Adipose tissue (tissue), 3 donors: ENCODE data around the gene CHN2. TPM values are rescaled to one million over a fixed set of nuclear protein-coding genes. Genes with fewer than 3 reads are reported as not detected.

Source experiments
- H3K27ac ChIP-seq: one replicate; pipeline ENCODE4 v1.5.1; 2013; ENCODE audit warnings: low read depth, low read length
- WGBS, 3 donors: extraction: QIAGEN DNeasy Blood & Tissue Kit; methylation state at CpG; one replicate each; pipeline ENCODE4 v1.1.7; 2013; 5-methylcytosine and 5-hydroxymethylcytosine counted together
- polyA plus RNA-seq, 3 donors: library from polyadenylated mRNA; stranded (reverse); fragments of 200-250 nt; gene quantifications; one replicate each; pipeline ENCODE4 v1.2.3, GENCODE V29; 2013
- donor health status: healthy with polysubstance abuse.
- donor health status: Bipolar disorder and iron deficiency.
- donor health status: healthy.

CHN2 gene
- polyA plus RNA-seq, 3 donors = 1.7 to 8.9 (median 7.8) TPM

DNA sequence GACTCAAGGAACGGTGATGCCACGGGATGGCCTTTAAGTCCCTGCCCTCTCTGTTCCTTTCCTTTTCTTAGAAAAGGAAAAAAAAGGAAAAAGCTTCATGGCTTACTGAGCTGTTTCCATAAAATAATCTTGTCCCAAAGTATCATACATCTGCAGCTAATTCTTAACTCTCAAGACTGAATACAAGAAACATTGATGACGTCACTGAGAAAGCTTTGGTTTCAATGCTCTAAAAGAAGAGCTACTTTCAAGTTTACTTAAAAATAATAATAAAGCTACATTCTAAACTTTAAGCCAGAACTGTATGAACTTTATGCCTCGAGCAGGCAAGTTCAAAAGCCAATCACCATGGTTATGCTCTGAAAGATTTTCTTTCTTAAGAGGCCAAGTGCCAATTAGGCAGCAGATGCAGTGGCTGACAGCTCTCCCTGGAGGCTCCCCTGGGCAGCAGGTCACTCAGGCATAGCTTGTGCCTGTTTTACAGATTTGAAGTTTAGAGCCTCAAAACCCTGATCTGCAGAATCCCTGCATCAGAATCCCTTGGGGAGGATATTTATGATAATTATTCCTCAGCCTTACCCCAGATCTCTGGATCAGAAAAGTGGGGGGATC is 165.0 kb downstream of the CHN2 start:
- 79 to 82% (median 82%) methylated on average over 4 of the region's 4 CpGs for WGBS, 3 donors
- no peak overlapping the region for H3K27ac ChIP-seq

DNA sequence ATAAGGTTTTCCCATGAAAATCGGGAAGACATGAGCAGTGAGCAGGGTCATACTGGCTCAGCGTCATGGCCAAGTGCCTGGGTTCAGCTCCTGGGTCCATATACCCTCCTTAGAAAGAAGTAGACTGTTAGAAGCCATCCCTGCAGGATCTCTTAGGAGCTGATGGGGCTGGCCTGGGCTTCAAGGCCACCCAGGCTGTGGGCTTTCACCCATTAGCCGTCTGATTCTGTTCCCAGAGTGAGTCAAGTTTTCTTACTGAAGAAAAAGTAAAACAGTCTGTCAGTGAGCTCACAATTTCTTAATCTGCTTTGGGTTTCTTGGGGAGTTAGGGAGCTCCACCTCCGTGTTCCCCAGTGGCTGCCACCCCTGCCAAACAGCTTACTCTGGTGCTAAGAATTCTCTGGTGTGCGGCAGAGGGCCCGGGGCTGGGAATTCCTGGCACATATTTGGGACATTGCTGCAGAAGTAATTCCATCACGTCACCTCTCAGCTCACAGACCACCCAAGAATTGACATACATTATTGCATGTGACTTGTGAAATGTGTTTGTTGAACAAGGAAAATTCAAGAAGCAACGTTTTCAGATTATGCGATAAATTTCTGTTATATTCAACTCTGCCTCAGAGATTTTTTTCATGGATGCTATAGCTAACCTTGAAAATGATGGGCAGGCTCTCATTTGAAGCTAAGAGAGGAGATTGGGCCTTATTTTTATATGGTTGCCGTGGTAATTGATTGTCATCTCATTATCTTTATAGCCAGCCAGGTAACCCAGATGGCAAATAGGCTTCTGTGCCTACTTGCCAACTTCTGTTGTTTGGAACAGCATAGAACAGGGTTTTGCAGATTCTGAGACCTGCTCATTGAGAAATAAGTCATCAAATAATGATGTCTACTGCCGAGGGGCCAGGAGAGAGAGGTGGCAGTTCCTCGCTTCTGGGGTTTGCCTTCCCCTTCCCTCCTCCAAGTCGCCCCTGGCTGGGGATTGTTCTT is 166.4 kb downstream of the CHN2 start:
- H3K27ac ChIP-seq = no peak overlapping the region
- WGBS, 3 donors = 77 to 80% (median 80%) methylated on average over 13 of the region's 13 CpGs

DNA sequence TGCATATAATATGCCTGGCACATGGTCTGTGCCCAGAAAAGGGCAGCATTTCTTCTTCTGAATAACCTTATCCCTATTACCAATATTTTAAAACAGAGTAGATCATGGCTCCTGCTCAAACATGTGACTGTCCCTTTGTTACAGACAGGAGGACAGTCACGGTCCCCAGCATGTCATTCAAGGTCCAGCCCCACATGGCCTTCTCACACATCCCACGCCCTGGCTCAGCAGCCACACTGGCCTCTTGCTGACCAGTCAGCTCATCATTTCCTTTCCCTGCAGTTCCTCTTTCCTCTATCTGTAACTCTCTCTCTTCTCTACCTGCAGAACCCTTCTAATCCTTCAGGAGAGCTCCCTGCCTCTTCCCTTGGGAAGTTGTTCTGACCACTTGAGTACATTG is 167.8 kb downstream of the CHN2 start:
- 86 to 96% (median 89%) methylated on average over 2 of the region's 2 CpGs for WGBS, 3 donors
- H3K27ac ChIP-seq = no peak overlapping the region

DNA sequence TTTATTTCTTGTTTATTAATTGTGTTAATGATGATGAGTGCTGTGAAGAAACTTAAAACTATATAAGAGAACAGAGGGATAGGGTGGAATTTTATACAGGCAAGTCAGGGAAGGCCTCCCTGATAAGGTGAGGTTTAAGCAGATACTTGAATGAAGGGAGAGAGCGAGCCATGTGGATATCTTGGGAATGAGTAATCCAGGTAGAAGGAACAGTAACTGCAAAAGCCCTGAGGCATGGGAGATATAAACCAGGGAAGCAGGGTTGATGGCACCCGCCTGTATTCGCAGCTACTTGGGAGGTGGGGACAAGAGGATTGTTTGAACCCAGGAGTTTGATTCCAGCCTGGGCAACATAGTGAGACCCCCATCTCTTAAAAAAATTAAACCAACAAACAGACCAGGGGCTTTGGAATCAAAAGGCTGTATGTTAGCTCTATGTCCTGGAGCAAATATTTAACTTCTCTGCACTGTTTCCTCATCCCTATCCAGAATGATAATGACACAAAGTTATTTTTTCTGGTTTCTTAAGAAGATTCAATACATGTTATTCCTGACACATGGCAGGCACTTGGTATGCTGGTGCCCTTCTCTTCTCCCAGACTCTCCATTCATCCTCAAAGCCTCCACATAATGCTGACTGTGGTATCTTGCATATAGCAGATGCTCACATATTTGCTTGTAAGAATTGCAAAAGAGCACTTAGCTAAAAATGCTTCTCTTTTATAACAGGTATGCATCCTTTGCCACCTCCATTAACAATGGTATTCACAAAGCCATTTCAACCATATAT is 169.3 kb downstream of the CHN2 start:
- 94 to 96% (median 95%) methylated on average over 3 of the region's 3 CpGs for WGBS, 3 donors
- no peak overlapping the region for H3K27ac ChIP-seq

DNA sequence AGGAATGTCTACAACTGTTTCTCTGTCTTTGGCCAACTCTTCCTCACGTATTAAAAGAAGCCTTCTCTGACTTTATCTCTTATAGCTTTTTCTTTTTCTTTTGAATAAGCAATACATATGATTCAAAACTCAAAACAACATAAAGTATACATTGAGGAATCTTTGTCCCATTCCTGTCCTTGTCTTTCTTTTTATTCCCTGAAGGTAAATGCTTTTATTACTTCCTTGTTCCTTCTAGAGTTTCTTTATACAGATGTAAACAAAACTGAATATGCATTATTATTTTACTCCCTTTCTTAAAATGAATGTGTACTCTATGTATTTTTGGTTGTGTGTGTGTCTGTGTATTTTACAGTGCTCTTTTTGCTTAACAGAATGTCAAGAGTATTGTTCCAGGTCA is 170.1 kb downstream of the CHN2 start:
- no peak overlapping the region for H3K27ac ChIP-seq
- WGBS, 3 donors = 81 to 90% (median 89%) methylated on average over 1 of the region's 1 CpG

DNA sequence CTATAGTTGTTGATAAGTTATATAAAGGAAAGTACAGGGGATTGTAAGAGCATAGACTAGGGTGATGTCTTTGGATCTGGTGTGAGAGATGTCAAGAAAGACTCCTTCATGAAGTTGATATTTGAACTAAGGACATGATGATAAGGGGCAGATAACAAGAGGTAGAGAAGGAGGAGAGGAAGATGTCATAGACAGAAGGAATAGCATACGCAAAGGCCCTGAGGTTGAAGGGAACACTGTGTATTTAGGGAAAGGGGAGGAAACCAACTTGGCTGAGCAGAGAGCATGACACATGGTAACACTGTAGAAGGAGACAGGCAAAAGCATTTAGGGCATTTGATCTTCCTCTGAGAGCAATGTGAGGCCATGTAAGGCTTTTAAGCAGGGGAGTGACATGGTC is 170.8 kb downstream of the CHN2 start:
- H3K27ac ChIP-seq = no peak overlapping the region
- WGBS, 3 donors = 95 to 100% (median 98%) methylated on average over 1 of the region's 1 CpG

DNA sequence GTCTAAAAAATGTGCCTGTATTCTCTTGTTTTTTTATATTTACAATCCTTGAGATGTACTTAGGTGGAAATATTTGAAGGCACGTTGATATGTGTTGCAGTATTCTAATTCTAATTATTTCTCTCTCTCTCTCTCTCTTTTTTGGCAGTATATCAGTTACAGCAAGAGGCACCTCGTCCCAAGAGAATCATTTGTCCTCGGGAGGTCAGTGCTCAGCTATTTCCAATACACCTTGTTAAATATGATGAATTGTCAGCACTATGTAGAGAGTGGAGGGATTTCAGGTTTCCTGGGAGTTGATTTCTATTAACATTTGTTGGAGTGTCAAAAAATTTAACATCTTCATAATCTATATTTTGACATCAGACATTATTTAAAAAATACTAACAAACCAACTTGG is 173.2 kb downstream of the CHN2 start:
- 67 to 85% (median 69%) methylated on average over 3 of the region's 3 CpGs for WGBS, 3 donors
- H3K27ac ChIP-seq = no peak overlapping the region

DNA sequence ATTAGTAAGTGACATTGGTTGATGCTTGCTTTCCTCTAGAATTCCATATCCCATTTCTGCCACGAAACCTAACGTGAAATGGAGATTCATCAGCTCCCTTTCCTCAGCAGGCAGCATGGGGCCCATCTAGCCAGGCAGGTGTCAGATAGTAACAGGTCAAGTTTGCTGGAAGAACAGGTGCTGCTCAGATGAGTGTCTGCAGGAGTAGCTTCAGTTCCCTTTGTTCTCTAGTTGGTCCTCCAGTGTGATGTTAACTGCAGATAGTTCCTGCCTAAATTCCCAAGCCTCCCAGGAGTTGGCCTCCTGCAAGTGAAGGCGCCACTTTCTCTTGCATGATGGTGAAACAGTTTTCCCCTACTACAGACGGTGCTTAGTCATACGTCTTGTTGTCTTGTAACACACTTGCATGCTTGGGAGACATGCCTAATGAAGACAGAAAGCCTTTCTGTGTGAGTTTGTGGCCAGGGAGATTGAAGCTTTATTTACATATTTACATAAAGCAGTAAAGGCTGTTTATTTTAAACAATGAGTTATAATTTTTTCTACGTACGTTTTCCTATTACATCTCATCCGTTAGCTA is 175.4 kb downstream of the CHN2 start:
- no peak overlapping the region for H3K27ac ChIP-seq
- WGBS, 3 donors = 76 to 92% (median 87%) methylated on average over 8 of the region's 8 CpGs

DNA sequence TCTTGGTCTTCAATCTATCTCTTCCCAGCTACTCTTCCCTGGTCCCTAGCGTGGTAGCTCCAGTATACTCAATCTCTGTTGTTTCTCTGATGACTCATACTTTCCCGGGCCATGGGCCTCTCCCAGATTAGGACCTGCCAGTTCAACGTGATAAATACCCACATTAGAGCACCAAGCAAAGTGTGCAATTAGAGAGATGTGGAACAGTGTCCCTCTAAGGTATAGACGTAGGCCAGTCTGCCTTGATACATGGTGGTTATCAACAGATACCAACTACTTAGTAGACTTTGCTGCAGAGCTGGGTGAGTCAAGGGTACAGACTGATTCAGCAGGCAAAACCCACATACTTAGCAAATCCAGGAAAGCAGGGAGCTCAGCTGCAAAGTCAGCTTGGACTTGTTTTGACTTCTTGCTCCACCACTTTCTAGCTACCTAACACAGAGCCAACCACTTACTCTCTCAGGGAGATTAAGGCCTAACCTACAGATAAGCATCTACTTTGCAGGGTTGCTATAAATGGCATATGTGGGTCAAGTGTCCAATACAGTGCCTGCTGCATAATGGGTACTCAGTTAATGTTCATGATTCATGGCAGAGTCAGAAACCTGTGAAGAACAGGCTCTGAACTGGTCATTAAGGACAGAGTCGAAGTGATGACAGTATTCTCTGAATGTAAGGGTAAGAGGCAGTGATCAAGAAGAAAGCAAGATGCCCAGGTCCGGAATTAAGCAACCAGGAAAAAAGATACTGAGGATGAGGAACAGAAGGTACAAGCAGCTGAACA is 176.1 kb downstream of the CHN2 start:
- no peak overlapping the region for H3K27ac ChIP-seq
- WGBS, 3 donors = 42 to 75% (median 70%) methylated on average over 6 of the region's 6 CpGs

DNA sequence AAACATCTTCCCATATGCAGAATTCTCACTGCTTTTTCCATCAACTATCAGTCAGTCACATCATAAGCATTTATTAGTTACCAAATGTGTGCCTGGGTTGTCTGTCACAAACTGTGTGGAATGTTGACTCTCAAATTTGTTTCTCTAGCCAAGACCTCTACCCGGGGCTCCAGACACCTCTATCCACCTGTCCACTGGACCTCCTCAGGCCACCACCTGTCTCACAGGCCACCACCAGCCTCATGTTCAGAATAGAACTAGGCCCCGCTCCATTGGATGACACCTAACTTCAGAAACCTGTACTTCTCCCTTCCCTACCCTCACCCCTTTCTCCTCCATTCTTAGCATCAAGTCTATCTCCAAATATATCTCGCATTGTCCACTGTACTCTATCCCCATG is 176.9 kb downstream of the CHN2 start:
- WGBS, 3 donors = 90 to 98% (median 96%) methylated on average over 3 of the region's 3 CpGs
- no peak overlapping the region for H3K27ac ChIP-seq

DNA sequence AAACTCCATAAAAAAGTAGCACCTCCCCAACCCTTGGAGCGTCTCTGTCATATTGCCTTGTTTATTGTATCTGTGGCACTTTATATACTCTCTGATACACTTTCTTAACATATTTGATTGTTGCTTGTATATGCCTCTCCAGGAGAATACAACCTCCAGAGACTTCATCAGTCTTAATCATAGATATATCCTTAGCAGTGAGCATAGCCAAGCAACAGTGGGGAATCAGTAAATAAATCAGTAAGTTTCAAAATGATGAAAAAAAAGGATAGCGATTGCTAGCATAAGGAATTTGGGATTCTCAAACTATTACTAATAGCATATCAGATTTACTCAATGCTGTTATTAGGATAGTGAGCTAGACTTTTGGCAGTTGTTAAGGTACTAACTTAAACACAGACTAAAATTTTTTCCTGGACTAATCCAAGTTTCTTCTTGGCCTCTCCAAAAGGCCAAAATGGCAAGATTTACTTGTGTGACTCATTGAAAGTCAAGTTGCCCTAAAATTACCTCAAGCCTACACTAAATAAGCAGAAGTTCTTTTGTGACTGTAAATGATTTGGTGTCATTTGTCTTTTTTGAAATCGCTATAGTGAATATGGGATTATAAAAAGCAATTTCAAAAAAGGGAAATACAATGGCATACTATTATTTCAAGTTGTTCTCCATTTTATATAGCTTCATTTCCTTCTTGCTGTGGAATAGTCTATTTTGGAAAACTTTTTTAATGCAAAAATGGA is 177.9 kb downstream of the CHN2 start:
- 74 to 94% (median 74%) methylated on average over 3 of the region's 3 CpGs for WGBS, 3 donors
- no peak overlapping the region for H3K27ac ChIP-seq

DNA sequence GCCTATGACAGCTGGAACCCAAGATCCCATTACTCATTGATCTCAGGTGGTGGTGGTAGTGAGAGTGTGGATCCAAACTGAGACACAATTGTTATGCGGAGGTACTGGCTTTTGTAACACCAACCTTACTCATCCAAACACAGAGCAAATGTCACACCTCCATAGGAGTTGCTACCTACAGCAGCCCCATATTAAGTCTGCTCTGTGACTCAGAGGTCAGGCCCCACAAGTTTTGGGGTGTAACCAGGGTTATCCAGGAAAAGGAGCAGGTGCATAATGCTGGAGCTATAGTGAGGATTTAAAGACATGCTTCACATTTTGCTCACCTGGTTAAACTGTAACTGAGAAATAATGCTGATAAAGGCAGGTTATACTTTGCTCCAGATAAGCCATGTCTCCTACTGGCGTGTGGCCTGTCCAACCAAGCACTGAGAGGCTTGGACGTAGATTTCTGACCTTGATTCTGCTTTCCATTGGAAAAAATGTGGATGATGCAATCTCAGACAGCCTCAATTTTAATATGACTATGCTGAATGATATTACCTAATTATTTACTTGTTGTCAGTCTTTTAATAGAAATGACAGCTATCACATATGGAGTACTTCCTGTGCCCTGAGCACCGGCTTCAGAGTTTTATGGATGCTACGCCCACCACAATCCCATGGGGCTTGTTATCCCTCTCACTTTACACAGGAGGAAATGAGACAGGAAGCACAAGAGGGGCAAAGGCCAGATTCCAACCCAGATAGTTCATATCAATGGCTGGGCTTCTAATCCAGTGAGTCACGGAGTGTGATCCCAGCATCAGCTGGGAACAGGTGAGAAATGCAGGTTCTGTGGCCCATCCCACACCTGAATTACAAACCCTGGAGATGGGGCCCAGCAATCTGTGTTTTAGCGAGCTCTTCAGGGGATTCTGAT is 181.3 kb downstream of the CHN2 start:
- no peak overlapping the region for H3K27ac ChIP-seq

DNA sequence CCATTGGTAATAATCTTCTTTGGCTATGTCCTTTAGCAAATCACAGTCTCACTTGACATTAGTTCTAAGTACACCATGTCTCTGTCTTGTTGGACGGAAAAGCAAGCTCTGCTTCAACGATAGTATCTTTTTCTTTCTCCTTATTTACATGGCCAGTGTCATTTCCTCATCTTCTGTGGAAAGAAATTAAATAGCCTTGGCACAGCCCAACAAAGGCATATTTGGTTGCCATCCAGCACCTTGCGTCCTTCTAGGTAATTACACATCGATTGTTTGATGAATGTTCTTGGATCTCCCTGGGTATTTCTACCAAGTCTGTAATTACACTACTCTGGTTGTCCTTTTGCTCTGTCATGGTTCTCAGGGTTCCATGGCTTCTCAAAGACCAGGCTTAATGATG is 183.1 kb downstream of the CHN2 start:
- WGBS, 3 donors = 30 to 77% (median 65%) methylated on average over 4 of the region's 4 CpGs
- H3K27ac ChIP-seq = no peak overlapping the region

More for the DNA sequence above, 181.3 kb downstream of the CHN2 start:
- 34 to 72% (median 57%) methylated on average over 7 of the region's 7 CpGs for WGBS, 3 donors

DNA sequence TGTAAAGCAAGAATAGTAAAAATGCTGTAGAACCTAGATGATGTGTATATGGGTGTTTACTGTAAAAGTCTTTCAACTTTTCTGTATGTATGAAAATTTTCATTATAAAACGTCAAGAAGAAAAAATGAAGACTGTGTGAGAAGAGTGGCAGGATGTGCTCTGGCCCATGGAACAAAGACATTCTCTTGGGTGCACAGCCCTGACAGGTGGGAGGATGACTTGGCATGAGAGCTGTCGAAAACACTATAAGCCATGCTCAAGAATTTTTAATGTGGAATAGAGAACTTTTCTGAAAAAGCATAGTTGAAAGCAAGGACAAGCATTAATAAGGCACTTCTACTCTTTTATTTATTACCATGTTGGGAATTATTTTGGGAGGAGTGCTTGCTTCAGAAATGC is 185.0 kb downstream of the CHN2 start:
- WGBS, 3 donors = 82 to 86% (median 86%) methylated on average over 2 of the region's 2 CpGs
- no peak overlapping the region for H3K27ac ChIP-seq

DNA sequence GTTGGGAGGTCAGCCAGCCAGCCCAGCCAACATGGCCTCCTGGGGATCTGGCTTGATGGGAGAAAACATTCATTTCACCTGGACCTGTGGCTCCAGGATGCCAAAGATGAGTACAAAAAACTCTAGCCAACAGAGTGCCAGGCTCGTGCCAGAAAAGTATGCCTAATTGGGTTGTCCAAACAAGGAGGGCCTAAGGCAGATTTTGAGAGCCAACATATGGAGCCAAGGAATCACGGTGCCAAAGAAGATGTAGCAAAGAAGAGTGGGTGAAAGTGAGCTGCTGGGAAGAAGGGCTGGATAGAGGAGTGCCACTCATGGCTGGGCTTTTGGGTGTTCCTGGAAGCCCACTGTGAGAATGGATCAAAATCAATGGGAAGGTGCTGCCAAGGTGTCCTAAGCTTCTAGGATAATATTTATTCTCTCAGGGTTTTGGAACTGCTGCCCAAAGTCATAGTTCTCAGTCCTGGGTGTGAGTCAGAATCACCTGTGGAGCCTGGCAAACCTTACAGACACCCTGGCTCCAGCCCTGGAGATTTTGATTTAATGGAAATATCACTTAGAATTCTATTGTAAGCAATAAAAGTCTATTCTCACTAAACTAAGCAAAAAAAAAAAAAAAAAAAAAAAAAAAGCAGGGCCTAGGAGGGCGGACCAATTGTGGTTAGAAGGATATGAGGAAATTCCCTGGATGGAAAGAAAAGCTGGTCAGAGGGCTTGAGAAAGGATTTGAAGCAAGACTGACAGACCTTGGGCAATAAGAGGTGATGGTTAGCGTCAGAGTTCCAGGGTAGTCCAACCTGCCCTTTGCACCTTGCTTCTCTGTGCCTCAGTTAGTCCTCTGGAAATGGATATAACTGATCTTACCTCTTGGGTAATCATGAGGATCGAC is 186.9 kb downstream of the CHN2 start:
- WGBS, 3 donors = 62 to 87% (median 72%) methylated on average over 5 of the region's 5 CpGs
- no peak overlapping the region for H3K27ac ChIP-seq
